Mucosa of descending colon (tissue), 3 donors: Measurements from ENCODE around the gene NOL3. TPM values are rescaled to one million over a fixed set of nuclear protein-coding genes. Genes with fewer than 3 reads are reported as not detected.

ENCODE experiments used
- ATAC-seq: fragments of 200-7000 bp; cut with Tn5 transposase; one replicate; pipeline ENCODE4 v1.9.1; 2020; ENCODE audit warnings: mild to moderate bottlenecking, moderate library complexity
- DNase-seq, 3 donors: peaks; one replicate each; pipeline ENCODE4 v3.0.0-alpha.2; 2020
- H3K36me3 ChIP-seq: fragments of 200-600 bp; one replicate; pipeline ENCODE4 v1.8.0; 2021; ENCODE audit warnings: low read depth, mild to moderate bottlenecking
- H3K4me1 ChIP-seq: fragments of 200-600 bp; one replicate; pipeline ENCODE4 v1.8.0; 2021; ENCODE audit warnings: low read depth, mild to moderate bottlenecking
- H3K4me3 ChIP-seq: fragments of 200-600 bp; one replicate; pipeline ENCODE4 v1.8.0; 2021; ENCODE audit warnings: mild to moderate bottlenecking
- H3K9me3 ChIP-seq: fragments of 200-600 bp; one replicate; pipeline ENCODE4 v1.8.0; 2021; ENCODE audit warnings: mild to moderate bottlenecking
- intact Hi-C, 2 donors: fragments of 100-400 bp; cut with DNase I in 1 of 2; cut with micrococcal nuclease in 1 of 2; formaldehyde crosslinking; loops; one replicate each; pipeline versions ENCODE4 v1.11.0 to v1.11.1; 2022; cut with DNase I, micrococcal nuclease
- total RNA-seq, 3 donors: library from RNA; stranded (reverse); fragmentation: NEBNext Ultra II Directional in 2 of 3; extraction: Animal tissue kit (Norgen Biotek cat#: 25700) in 2 of 3; gene quantifications; one replicate each; pipeline versions ENCODE4 v1.2.1 to v1.2.4, GENCODE V29; 2021 to 2023
- TF ChIP-seq, protein P1 (sequence below): fragments of 200-600 bp; IDR thresholded peaks from one replicate; pipeline ENCODE4 v1.8.0; 2022; ENCODE audit warnings: antibody characterized with exemption, mild to moderate bottlenecking
- donor health status: DM: no; HTN: no; CAD: no; lungs with moderate emphysema.
- donor health status: DM: no; HTN: no; CAD: no.
- donor health status: DM: no; HTN: yes; CAD: no.

Gene NOL3
- total RNA-seq, 3 donors from 2014 or later = 23.5 to 35.9 (median 32.0) TPM

DNA sequence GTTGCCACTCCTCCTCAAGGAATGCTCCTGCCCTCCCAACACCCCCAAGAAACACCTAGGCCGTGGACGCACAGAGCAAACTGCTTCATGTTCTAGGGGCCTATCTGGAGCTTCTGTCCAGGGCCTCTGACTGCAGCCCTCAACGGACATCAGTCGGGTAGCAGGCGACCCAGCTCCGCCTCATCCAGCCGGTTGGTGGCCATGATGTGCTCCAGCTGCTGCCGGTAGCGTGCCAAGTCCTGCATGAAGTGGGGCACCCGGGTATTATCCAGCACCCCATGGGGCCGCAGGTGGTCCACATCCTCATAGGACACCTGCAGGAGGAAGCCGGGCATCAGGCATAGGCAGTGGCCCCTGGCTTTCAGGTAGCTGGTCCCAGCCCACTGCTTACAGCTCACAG is 6.3 kb downstream of the NOL3 start:
- peaks cover 26% of the 10 kb centered on the region for H3K4me1 ChIP-seq
- DNase-seq (no peak), ATAC-seq (no peak)
- no peaks in the 10 kb centered on the region for H3K9me3 ChIP-seq
- no peaks in the 10 kb centered on the region for H3K36me3 ChIP-seq
- intact Hi-C loops = no loop called here
- no peak overlapping the region for H3K4me3 ChIP-seq
- TF ChIP-seq, protein P1, sequence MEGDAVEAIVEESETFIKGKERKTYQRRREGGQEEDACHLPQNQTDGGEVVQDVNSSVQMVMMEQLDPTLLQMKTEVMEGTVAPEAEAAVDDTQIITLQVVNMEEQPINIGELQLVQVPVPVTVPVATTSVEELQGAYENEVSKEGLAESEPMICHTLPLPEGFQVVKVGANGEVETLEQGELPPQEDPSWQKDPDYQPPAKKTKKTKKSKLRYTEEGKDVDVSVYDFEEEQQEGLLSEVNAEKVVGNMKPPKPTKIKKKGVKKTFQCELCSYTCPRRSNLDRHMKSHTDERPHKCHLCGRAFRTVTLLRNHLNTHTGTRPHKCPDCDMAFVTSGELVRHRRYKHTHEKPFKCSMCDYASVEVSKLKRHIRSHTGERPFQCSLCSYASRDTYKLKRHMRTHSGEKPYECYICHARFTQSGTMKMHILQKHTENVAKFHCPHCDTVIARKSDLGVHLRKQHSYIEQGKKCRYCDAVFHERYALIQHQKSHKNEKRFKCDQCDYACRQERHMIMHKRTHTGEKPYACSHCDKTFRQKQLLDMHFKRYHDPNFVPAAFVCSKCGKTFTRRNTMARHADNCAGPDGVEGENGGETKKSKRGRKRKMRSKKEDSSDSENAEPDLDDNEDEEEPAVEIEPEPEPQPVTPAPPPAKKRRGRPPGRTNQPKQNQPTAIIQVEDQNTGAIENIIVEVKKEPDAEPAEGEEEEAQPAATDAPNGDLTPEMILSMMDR = no peak

DNA sequence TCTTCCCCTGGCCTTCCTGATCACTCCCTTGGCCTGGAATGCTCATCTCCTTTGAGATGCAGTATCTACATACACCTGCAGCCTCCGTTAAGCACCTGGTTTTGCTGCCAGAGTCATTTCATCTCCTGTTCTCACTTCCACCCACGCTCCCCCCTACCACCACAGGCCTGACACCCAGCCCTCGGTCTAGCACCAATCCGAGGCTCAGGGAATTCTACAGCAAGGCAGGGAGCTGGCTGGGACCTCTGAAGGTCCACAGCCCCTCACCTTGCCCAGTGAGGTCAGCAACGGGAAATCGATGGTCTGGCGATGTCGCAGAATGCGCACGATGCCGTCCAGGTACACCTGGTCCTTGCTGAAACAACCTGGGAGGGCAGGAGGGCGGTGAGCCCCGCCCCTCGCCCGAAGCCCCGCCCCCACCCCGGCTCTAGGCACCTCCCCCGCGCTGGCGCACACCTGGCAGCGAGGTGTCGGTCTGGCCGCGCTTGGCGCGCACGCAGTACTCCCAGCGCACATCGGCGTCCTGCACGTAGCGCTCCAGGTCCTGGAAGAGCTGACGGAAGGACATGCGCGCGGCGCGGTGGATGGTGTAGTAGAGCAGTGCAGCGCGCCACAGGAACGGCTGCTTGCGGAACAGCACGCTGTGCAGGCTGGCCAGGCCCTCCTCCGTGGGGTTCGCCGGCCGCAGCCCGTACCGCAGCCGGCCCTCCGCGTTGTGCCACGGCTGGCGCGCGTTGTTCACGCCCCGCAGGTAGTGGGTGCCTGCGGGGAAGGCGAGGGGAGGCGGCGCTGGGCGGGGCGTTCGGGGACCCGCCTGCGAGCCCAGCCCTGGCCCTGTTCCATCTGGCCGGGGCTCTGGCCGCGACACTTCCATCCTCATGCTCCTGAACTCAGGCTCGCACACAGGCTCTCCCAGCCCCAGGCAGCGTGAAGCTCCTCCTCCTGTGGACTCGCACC is 7.7 kb downstream of the NOL3 start:
- ATAC-seq (peak; percentile 82), DNase-seq (peak; percentile 85 to 93 (median 90))
- intact Hi-C loops = no loop called here
- TF ChIP-seq, protein P1 = no peak
- Histone ChIP-seq H3K4me3 (no peak overlapping the region), H3K4me1 (peaks cover 27% of the 10 kb centered on the region), H3K9me3 (no peaks in the 10 kb centered on the region), H3K36me3 (no peaks in the 10 kb centered on the region)

DNA sequence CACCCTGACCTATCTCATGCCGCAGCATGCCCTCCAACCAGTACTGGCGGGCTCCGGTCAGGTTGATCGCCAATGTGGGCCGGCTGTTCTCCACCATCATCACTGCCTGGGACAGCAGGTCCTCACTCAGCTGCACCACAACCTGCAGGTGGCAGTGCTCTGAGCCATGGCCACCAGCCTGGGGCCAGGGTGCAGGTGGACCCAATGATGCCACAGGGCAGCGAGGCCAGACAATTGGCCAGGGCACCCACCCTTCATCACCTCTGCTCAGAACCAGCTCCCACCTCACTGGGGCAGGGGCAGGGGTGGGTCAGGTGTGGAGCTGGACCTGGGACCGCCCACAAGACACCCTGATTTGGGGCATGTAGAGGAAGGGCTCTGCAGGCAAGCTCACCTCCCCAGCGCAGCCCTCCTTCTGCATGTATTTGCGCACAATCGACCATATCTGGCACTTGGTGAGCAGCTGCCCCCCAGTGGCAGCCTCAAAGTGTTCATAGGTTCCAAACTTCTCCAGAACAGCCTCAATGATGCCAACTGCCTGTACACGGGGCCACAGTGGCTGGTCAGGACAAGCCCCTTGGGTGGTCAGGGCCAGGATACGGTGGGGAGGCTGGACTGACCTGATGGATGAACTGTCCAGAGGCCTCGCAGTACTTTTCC is 9.2 kb downstream of the NOL3 start:
- Histone ChIP-seq H3K4me3 (no peak overlapping the region), H3K36me3 (no peaks in the 10 kb centered on the region), H3K4me1 (peaks cover 27% of the 10 kb centered on the region), H3K9me3 (no peaks in the 10 kb centered on the region)
- DNase-seq = no peak
- intact Hi-C loops = loop anchor here in 1 of 2 donors (10.0 kb wide), 1 partner anchor 205 kb away; no protein-coding TSS in a partner anchor
- no peak for ATAC-seq
- TF ChIP-seq, protein P1 = no peak

GRCh38 chr16:67180166-67180565 is 9.8 kb downstream of the NOL3 start:
- H3K4me1 ChIP-seq = peaks cover 28% of the 10 kb centered on the region
- TF ChIP-seq, protein P1 = no peak

GRCh38 chr16:67181346-67181745 is 11.0 kb downstream of the NOL3 start:
- H3K4me1 ChIP-seq = peaks cover 33% of the 10 kb centered on the region
- no peak overlapping the region for H3K4me3 ChIP-seq
- ATAC-seq (no peak), DNase-seq (no peak)
- no peaks in the 10 kb centered on the region for H3K36me3 ChIP-seq
- intact Hi-C loops = loop anchor here in 1 of 2 donors (10.0 kb wide), 1 partner anchor 207 kb away; no protein-coding TSS in a partner anchor
- TF ChIP-seq, protein P1 = no peak
- no peaks in the 10 kb centered on the region for H3K9me3 ChIP-seq

More at GRCh38 chr16:67180166-67180565, 9.8 kb downstream of the NOL3 start:
- no peak overlapping the region for H3K4me3 ChIP-seq
- DNase-seq (no peak), ATAC-seq (no peak)
- no peaks in the 10 kb centered on the region for H3K36me3 ChIP-seq
- intact Hi-C loops = loop anchor here in 1 of 2 donors (10.0 kb wide), 1 partner anchor 205 kb away; no protein-coding TSS in a partner anchor
- no peaks in the 10 kb centered on the region for H3K9me3 ChIP-seq
